ENCODE data around the gene CASP2.
"Not testable (repeated sequence)": the region's sequence is repeated elsewhere in the genome, so short reads cannot be mapped to it uniquely, and the experiment has no call there.

CASP2 gene

GRCh38 chr7:143265017-143265693, 23.0 kb upstream of the CASP2 start:
- no peak for FAIRE-seq

- no peak for FAIRE-seq
Measured at GRCh38 chr7:143269251-143269650, 18.9 kb upstream of the CASP2 start.

- FAIRE-seq, result no peak
Measured at GRCh38 chr7:143271240-143271639, 16.9 kb upstream of the CASP2 start.

GRCh38 chr7:143272871-143273270, 15.3 kb upstream of the CASP2 start:
- FAIRE-seq, result no peak

GRCh38 chr7:143279186-143280098, 8.7 kb upstream of the CASP2 start:
- peak; percentile 57 for FAIRE-seq

GRCh38 chr7:143280160-143280559, 8.0 kb upstream of the CASP2 start:
- FAIRE-seq, result no peak

GRCh38 chr7:143280566-143280965, 7.6 kb upstream of the CASP2 start:
- no peak for FAIRE-seq

- FAIRE-seq, result no peak
Measured at GRCh38 chr7:143281529-143281928, 6.6 kb upstream of the CASP2 start.

- no peak for FAIRE-seq
Measured at GRCh38 chr7:143282124-143282523, 6.0 kb upstream of the CASP2 start.

GRCh38 chr7:143283381-143283780, 4.8 kb upstream of the CASP2 start:
- FAIRE-seq, result no peak

- no peak for FAIRE-seq
Measured at GRCh38 chr7:143284591-143285469, 3.3 kb upstream of the CASP2 start, which contains the start of gene TMEM139. Gene TMEM139, plus strand, starts transcription at chr7:143284958. Its CDS starts 1,000 bp downstream, at chr7:143285958.

GRCh38 chr7:143285470-143285778, 2.7 kb upstream of the CASP2 start:
- no peak for FAIRE-seq

- no peak for FAIRE-seq
Measured at GRCh38 chr7:143285806-143286521, 2.2 kb upstream of the CASP2 start.

- FAIRE-seq, result no peak
Measured at GRCh38 chr7:143286522-143286890, 1.6 kb upstream of the CASP2 start.

- FAIRE-seq, result no peak
Measured at GRCh38 chr7:143287339-143287934, 714 bp upstream of the CASP2 start.

- no peak for FAIRE-seq
Measured at GRCh38 chr7:143288836-143289235, 685 bp downstream of the CASP2 start.

- FAIRE-seq, result no peak
Measured at GRCh38 chr7:143289421-143289820, 1.3 kb downstream of the CASP2 start.

GRCh38 chr7:143289888-143290287, 1.7 kb downstream of the CASP2 start:
- FAIRE-seq, result not testable (repeated sequence)

- FAIRE-seq, result no peak
Measured at GRCh38 chr7:143290293-143290692, 2.1 kb downstream of the CASP2 start.

GRCh38 chr7:143292876-143293275, 4.7 kb downstream of the CASP2 start:
- FAIRE-seq, result no peak

- FAIRE-seq, result no peak
Measured at GRCh38 chr7:143295870-143296269, 7.7 kb downstream of the CASP2 start.

- peak; percentile 58 for FAIRE-seq
Measured at GRCh38 chr7:143296686-143297085, 8.5 kb downstream of the CASP2 start.
